Measurements from ENCODE around the gene FOXN4.
"Not testable (repeated sequence)": the region's sequence is repeated elsewhere in the genome, so short reads cannot be mapped to it uniquely, and the experiment has no call there.

FOXN4 gene

GRCh38 chr12:109329686-109330085 is 20.6 kb upstream of the FOXN4 start:
- DNase-seq (ENCODE audit: extremely low read depth, low read depth) = no peak
- TF ChIP-seq, protein P1, sequence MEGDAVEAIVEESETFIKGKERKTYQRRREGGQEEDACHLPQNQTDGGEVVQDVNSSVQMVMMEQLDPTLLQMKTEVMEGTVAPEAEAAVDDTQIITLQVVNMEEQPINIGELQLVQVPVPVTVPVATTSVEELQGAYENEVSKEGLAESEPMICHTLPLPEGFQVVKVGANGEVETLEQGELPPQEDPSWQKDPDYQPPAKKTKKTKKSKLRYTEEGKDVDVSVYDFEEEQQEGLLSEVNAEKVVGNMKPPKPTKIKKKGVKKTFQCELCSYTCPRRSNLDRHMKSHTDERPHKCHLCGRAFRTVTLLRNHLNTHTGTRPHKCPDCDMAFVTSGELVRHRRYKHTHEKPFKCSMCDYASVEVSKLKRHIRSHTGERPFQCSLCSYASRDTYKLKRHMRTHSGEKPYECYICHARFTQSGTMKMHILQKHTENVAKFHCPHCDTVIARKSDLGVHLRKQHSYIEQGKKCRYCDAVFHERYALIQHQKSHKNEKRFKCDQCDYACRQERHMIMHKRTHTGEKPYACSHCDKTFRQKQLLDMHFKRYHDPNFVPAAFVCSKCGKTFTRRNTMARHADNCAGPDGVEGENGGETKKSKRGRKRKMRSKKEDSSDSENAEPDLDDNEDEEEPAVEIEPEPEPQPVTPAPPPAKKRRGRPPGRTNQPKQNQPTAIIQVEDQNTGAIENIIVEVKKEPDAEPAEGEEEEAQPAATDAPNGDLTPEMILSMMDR (IDR thresholded peaks at IDR 0.05; ENCODE audit: low read depth, low read length) = no peak

- TF ChIP-seq, protein P1 (IDR thresholded peaks at IDR 0.05; ENCODE audit: low read depth, low read length) = no peak
- DNase-seq (ENCODE audit: extremely low read depth, low read depth) = no peak
These were observed 19.9 kb upstream of the FOXN4 start for GRCh38 chr12:109329003-109329402.

- DNase-seq (ENCODE audit: extremely low read depth, low read depth) = not testable (repeated sequence)
These were observed 12.2 kb upstream of the FOXN4 start for GRCh38 chr12:109321294-109321693.

GRCh38 chr12:109310247-109311125 is 1.4 kb upstream of the FOXN4 start:
- DNase-seq (ENCODE audit: extremely low read depth, low read depth) = no peak
- TF ChIP-seq, protein P1 (IDR thresholded peaks at IDR 0.05; ENCODE audit: low read depth, low read length) = no peak

- no peak for DNase-seq (ENCODE audit: extremely low read depth, low read depth)
- TF ChIP-seq, protein P1 (IDR thresholded peaks at IDR 0.05; ENCODE audit: low read depth, low read length) = no peak
These were observed 530 bp upstream of the FOXN4 start for GRCh38 chr12:109309381-109310246.

GRCh38 chr12:109307051-109307450 is 2.0 kb downstream of the FOXN4 start:
- no peak for DNase-seq (ENCODE audit: extremely low read depth, low read depth)
- TF ChIP-seq, protein P1 (IDR thresholded peaks at IDR 0.05; ENCODE audit: low read depth, low read length) = no peak

DNA sequence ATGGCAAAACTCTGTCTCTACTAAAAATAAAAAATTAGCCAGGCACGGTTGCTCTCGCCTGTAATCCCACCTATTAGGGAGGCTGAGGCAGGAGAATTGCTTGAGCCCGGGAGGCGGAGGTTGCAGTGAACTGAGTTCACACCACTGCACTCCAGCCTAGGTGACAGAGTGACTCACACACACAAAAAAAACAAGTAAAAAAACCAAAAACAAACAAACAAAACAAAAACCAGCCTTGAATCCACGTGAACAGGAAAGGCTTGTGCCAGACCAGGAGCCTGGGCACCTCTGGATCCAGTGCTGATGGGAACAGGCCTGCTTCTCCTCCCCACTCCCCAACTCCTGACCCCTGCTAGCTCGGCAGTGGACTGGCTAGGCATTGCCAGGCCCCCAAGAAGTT is 3.5 kb downstream of the FOXN4 start:
- TF ChIP-seq, protein P1 (IDR thresholded peaks at IDR 0.05; ENCODE audit: low read depth, low read length) = no peak
- no peak for DNase-seq (ENCODE audit: extremely low read depth, low read depth)

All from AG09319 (cell line).